Stimulated activated naive CD8-positive, alpha-beta T cell treated with anti-CD3 and anti-CD28 coated beads, Interleukin-15, Interleukin-2, amounts not matched to agents 100 ng/mL and 50 ng/mL, for 24 hours (primary cell): ENCODE data around the gene IGSF21.

Source experiments
- H3K27ac Mint-ChIP-seq: one replicate; pipeline ENCODE4 v1.8.0; 2021; ENCODE audit warnings: mild to moderate bottlenecking, mixed read lengths
- H3K27me3 Mint-ChIP-seq: one replicate; pipeline ENCODE4 v1.8.0; 2021; ENCODE audit warnings: mixed read lengths
- H3K36me3 Mint-ChIP-seq: one replicate; pipeline ENCODE4 v1.8.0; 2021; ENCODE audit warnings: low read depth, mixed read lengths
- H3K4me1 Mint-ChIP-seq: one replicate; pipeline ENCODE4 v1.8.0; 2021; ENCODE audit warnings: low read depth, mixed read lengths
- H3K4me3 Mint-ChIP-seq: one replicate; pipeline ENCODE4 v1.8.0; 2021; ENCODE audit warnings: mild to moderate bottlenecking, mixed read lengths
- H3K9me3 Mint-ChIP-seq: one replicate; pipeline ENCODE4 v1.8.0; 2021; ENCODE audit warnings: mixed read lengths

IGSF21 gene

DNA sequence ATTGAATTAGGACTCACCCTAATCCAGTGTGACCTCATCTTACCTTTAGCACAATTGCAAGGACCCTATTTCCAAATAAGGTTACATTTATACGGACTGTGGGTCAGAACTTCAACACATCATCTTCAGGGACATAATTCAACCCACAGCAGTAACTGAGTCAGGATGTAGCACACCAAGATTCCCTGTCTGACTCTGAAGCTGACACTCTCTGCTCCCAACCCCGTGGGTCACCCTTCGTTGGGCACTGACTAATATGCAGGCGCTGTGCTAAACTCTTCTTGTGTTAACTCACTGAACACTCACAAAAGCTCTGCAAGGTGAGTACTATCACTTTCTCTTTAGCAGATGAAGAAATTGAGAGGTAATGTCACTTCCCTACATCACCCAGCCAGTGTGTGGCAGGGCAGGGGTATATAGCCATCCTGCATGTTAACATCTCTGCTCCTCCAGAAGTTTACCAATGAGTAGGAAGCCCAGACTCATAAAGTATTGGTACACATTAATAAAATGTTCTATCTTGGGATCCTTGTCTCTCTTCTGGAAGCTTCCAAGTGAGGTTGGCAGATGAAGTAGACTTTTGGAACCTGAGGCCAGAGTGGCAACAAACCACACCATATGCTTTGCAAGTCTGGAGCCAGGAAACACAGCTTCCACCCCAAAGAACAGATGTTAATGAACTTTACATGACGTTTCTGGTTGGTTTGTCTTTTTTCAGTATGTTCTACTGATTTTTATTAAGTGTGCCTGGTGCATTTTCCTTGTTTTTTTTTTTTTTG lies 233.9 kb downstream of the IGSF21 start:
- no peaks in the 10 kb centered on the region for H3K27me3 Mint-ChIP-seq
- H3K36me3 Mint-ChIP-seq = no peaks in the 10 kb centered on the region
- no peaks in the 10 kb centered on the region for H3K9me3 Mint-ChIP-seq
- H3K4me1 Mint-ChIP-seq = no peaks in the 10 kb centered on the region
- no peak overlapping the region for H3K4me3 Mint-ChIP-seq
- H3K27ac Mint-ChIP-seq = no peak overlapping the region

DNA sequence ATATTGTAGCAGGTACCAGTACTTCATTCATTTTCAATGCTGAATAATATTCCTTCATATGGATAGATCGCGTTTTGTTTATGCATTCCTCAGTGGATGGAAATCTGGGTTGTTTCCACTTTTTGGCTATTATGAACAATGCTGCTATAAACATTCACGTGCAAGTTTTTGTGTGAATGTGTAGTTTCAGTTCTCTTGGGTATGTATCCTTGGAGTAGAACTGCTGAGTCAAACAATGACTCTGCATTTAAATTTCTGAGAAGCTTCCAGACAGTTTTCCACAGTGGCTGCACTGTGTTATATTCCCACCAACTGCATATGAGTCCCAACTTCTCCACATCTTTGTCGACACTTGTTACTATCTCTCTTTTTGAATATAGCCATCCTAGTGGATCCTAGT lies 235.1 kb downstream of the IGSF21 start:
- H3K27me3 Mint-ChIP-seq = no peaks in the 10 kb centered on the region
- H3K4me3 Mint-ChIP-seq = no peak overlapping the region
- H3K4me1 Mint-ChIP-seq = no peaks in the 10 kb centered on the region
- H3K27ac Mint-ChIP-seq = no peak overlapping the region
- no peaks in the 10 kb centered on the region for H3K36me3 Mint-ChIP-seq
- no peaks in the 10 kb centered on the region for H3K9me3 Mint-ChIP-seq

DNA sequence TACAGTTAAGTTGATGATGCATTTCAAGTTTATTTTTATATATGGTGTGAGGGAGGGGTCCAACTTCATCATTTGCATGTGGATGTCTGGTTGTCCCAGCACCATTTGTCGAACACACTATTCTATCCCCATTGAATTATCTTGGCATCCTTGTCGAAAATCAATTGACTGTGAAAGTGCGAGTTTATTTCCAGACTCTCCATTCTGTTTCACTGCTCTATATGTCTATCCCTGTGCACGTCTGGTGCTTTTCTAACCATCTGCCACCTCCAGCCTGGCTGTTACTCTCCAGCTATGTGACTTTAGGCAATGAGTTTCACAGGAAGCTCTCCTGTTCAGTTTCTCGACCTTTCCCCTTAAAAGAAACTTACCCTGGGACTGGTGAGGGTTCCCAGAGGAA lies 236.0 kb downstream of the IGSF21 start:
- Mint-ChIP-seq H3K36me3 (no peaks in the 10 kb centered on the region), H3K9me3 (no peaks in the 10 kb centered on the region), H3K27me3 (no peaks in the 10 kb centered on the region), H3K4me1 (no peaks in the 10 kb centered on the region), H3K4me3 (no peak overlapping the region), H3K27ac (no peak overlapping the region)

GRCh38 chr1:18344755-18345154 lies 237.2 kb downstream of the IGSF21 start:
- H3K27ac Mint-ChIP-seq = no peak overlapping the region
- H3K27me3 Mint-ChIP-seq = peaks cover 5% of the 10 kb centered on the region
- H3K4me1 Mint-ChIP-seq = no peaks in the 10 kb centered on the region
- no peak overlapping the region for H3K4me3 Mint-ChIP-seq
- no peaks in the 10 kb centered on the region for H3K9me3 Mint-ChIP-seq
- H3K36me3 Mint-ChIP-seq = no peaks in the 10 kb centered on the region

DNA sequence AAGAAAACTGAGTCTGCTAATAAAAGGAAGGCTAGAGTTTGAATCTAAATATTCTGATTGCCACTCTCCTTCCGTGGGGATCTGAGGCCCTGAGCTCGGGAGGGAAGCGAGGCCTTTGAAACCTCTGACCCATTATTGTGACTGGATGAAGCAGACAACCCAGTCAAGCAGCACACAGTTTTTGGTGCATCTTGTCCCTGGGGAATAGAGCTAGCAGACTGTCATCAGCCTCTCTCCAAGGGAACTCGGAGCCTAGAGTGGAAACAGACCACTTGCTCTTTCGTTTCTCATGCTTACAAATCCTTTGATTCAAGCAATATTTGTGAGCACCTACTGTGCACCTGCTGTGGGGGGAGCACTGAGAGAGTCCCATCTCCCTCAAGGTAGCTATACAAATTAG lies 240.0 kb downstream of the IGSF21 start:
- no peaks in the 10 kb centered on the region for H3K4me1 Mint-ChIP-seq
- peaks cover 8% of the 10 kb centered on the region for H3K27me3 Mint-ChIP-seq
- no peak overlapping the region for H3K4me3 Mint-ChIP-seq
- no peaks in the 10 kb centered on the region for H3K9me3 Mint-ChIP-seq
- H3K27ac Mint-ChIP-seq = no peak overlapping the region
- no peaks in the 10 kb centered on the region for H3K36me3 Mint-ChIP-seq

DNA sequence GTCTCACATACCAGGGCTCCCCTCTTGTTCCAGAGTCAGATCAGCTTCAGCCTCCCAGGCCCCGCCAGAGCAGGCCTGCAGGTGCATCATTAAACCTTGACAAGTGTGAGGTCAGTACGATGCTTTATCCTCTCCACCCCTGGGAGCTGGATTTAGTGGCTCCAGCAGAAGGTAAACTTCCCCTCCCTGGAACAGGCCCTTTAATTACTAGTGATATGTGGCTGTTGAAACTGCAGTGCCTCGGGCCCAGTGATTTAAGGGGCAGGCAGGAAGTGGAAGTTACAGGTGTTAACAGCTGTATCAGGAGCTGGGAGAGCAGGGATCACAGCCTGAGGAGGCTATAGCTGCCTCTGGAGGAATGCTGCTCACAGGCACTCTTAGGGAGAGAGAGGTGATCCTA lies 240.8 kb downstream of the IGSF21 start:
- Mint-ChIP-seq H3K4me3 (no peak overlapping the region), H3K27me3 (peaks cover 15% of the 10 kb centered on the region), H3K36me3 (no peaks in the 10 kb centered on the region), H3K9me3 (no peaks in the 10 kb centered on the region), H3K27ac (no peak overlapping the region), H3K4me1 (no peaks in the 10 kb centered on the region)

- Mint-ChIP-seq H3K36me3 (no peaks in the 10 kb centered on the region), H3K27ac (no peak overlapping the region), H3K4me1 (no peaks in the 10 kb centered on the region), H3K27me3 (peaks cover 34% of the 10 kb centered on the region), H3K4me3 (no peak overlapping the region), H3K9me3 (no peaks in the 10 kb centered on the region)
These were observed 243.1 kb downstream of the IGSF21 start for GRCh38 chr1:18350747-18351146.

GRCh38 chr1:18351735-18352134 lies 244.1 kb downstream of the IGSF21 start:
- Mint-ChIP-seq H3K9me3 (no peaks in the 10 kb centered on the region), H3K36me3 (no peaks in the 10 kb centered on the region), H3K27me3 (peaks cover 44% of the 10 kb centered on the region), H3K4me1 (no peaks in the 10 kb centered on the region), H3K4me3 (no peak overlapping the region), H3K27ac (no peak overlapping the region)

DNA sequence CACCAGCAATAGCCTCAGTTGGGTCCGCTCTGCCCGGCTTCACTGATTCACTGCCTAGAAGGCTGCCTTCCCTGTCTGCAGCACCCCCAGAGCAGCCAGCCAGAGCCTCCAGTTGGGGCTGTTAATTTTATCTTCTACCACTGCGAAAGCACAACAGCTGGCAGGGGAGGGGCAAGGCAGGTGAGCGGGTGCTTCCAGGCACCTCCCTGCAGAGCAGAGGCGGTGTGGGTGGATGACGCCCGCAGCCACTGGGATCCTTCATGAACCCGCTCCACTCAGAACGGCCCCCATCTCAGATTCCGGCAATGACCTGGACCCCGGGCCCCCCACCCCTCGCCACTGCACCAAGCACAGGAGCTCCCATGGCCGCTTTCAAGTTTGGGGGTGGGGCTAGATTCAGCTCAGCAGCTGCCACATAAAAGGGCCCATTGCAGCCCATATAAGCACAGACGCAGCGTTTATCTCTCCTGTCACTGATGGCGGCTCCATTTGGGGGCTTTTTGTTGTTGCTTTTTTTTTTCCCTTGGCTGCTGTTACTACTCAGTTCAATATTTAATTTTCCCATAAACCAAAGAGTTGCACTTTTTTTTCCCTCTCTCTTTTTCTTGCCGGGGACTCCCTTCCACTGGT lies 245.2 kb downstream of the IGSF21 start:
- Mint-ChIP-seq H3K27me3 (peaks cover 44% of the 10 kb centered on the region), H3K27ac (no peak overlapping the region), H3K9me3 (no peaks in the 10 kb centered on the region)

GRCh38 chr1:18353528-18353927 lies 245.9 kb downstream of the IGSF21 start:
- Mint-ChIP-seq H3K4me1 (no peaks in the 10 kb centered on the region), H3K27me3 (peaks cover 44% of the 10 kb centered on the region), H3K4me3 (no peak overlapping the region), H3K36me3 (no peaks in the 10 kb centered on the region), H3K9me3 (no peaks in the 10 kb centered on the region), H3K27ac (no peak overlapping the region)

More for the DNA sequence above, 245.2 kb downstream of the IGSF21 start:
- Mint-ChIP-seq H3K4me1 (no peaks in the 10 kb centered on the region), H3K4me3 (no peak overlapping the region), H3K36me3 (no peaks in the 10 kb centered on the region)

- Mint-ChIP-seq H3K36me3 (no peaks in the 10 kb centered on the region), H3K9me3 (no peaks in the 10 kb centered on the region), H3K27me3 (peaks cover 44% of the 10 kb centered on the region), H3K27ac (no peak overlapping the region), H3K4me1 (no peaks in the 10 kb centered on the region), H3K4me3 (no peak overlapping the region)
These were observed 246.4 kb downstream of the IGSF21 start for GRCh38 chr1:18353992-18354391.

DNA sequence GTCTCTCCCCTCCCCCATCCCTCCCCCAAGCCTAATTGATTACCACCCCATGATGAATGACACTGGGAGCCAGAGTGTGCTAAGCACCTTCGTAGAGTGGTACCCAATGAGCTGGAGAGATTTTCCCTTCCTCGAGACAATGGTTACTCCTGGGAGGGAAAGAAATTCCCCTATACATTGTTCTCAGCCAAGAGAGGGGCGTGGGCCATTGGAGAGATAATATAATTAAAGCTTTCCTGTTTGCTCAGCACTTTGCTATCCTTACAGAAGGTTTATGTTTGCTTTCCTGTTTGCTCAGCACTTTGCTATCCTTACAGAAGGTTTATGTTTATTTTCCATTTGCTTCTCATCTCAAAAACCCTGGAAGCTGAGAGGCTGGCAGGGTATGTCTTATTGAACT lies 247.0 kb downstream of the IGSF21 start:
- no peaks in the 10 kb centered on the region for H3K4me1 Mint-ChIP-seq
- peaks cover 39% of the 10 kb centered on the region for H3K27me3 Mint-ChIP-seq
- no peak overlapping the region for H3K4me3 Mint-ChIP-seq
- no peaks in the 10 kb centered on the region for H3K36me3 Mint-ChIP-seq
- no peak overlapping the region for H3K27ac Mint-ChIP-seq
- H3K9me3 Mint-ChIP-seq = no peaks in the 10 kb centered on the region

DNA sequence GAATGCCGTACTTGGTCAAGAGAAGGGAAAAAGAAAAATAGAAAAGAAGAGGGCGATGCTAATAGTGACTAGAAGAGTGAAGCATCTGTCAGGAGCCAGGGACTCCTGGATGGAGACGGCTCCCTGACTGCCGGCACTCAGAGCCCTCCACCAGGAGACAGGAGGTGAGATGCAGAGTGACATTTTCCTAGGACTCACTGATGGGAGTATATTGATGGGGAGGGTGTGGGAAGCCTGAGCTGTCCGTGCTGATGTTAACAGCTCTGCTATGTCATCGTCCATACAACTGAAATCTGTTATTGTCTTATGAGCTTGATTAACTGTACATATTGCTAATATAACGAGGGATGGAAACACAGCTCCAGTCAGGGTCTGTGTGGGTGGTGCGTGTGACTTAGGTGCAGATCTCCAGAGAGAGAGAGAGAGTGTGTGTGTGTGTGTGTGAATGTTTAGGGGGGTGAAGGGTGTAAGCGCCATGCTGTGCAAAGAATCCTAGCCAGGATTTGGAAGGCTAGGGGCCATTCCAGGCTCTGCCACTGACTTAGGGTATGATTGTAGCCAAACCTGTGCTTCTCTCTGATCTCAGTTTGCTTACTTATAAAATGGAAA lies 250.1 kb downstream of the IGSF21 start:
- no peak overlapping the region for H3K4me3 Mint-ChIP-seq
- no peaks in the 10 kb centered on the region for H3K36me3 Mint-ChIP-seq
- H3K4me1 Mint-ChIP-seq = no peaks in the 10 kb centered on the region
- no peaks in the 10 kb centered on the region for H3K9me3 Mint-ChIP-seq
- H3K27ac Mint-ChIP-seq = no peak overlapping the region
- peaks cover 38% of the 10 kb centered on the region for H3K27me3 Mint-ChIP-seq

GRCh38 chr1:18358600-18358999 lies 251.0 kb downstream of the IGSF21 start:
- Mint-ChIP-seq H3K27me3 (peaks cover 31% of the 10 kb centered on the region), H3K4me3 (no peak overlapping the region), H3K27ac (no peak overlapping the region), H3K36me3 (no peaks in the 10 kb centered on the region), H3K9me3 (no peaks in the 10 kb centered on the region), H3K4me1 (no peaks in the 10 kb centered on the region)

DNA sequence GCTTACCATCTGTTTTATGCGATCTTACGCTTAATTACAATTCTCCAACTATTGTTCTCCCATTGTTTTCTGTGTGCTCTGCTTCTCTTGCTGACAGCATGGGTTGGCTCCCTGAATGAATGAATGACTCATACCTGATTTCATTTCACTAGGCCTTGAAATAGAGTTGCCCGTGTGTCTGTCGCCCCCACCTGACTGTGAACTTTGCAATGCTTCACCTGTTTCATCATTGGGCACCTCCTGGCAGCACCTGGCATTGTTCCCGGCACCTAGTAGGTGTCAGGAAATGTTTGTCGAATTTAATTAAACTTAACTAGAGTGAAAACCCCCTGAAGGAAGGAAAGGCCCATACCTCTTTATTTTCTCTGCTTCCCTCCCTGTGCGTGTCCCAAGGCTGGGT lies 252.7 kb downstream of the IGSF21 start:
- Mint-ChIP-seq H3K36me3 (no peaks in the 10 kb centered on the region), H3K4me1 (no peaks in the 10 kb centered on the region), H3K4me3 (no peak overlapping the region), H3K9me3 (no peaks in the 10 kb centered on the region), H3K27me3 (peaks cover 14% of the 10 kb centered on the region), H3K27ac (no peak overlapping the region)
